Stimulated activated naive CD4-positive, alpha-beta T cell treated with Interleukin-2 at 50 U/mL for 16 hours (primary cell): ENCODE results near the gene LIN37.
"Not testable (repeated sequence)": the region's sequence is repeated elsewhere in the genome, so short reads cannot be mapped to it uniquely, and the experiment has no call there.

Experiments
- DNase-seq: peaks from one replicate; lab custom pipeline; 2025; lab: John Stamatoyannopoulos, UW

The LIN37 gene

DNA sequence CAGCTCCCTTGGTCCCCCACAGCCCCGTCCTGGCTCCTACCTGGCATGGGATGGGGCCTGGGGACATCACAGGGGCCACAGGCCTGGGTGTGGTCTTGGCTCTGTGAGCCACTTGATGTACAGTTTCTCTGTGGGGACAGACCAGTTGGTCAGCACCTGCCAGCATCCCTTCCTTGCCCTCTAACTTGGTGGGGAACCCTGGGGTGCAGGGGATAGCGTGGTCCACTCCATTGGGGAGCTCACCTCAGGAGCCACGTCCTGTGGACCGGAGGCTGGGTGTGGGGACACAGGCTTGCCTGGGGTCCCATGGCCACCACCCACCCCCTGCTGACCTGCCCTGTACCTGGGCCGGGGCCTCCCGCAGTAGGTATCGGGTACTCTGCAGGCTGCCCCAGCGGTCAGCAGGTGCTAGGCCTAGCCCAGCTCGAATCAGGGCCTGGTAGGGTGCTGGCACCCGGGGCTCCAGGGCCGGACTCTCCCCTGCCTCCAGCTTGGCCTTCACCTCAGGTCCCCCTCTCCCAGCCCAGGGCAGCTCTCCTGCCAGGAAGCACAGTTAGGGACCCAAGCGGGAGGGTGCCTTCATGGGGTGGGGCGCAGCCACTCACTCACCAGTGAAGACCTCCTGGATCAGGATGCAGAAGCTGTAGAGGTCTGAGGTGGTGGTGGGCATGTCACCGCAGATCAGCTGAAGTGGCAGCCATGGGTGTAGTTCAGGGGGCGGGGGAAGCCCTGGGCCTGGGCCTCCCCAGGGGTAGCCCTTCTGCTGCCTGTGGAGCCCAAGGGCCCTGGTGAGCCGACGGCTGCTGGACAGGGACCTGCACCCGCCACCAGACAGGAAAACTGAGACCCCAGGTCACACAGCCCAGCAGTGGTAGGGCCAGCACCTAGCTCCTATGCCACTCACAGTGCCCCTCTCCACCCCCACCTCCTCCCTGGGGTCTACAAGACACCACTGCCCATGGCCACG is 41.9 kb downstream of the LIN37 start:
- no peak for DNase-seq

DNA sequence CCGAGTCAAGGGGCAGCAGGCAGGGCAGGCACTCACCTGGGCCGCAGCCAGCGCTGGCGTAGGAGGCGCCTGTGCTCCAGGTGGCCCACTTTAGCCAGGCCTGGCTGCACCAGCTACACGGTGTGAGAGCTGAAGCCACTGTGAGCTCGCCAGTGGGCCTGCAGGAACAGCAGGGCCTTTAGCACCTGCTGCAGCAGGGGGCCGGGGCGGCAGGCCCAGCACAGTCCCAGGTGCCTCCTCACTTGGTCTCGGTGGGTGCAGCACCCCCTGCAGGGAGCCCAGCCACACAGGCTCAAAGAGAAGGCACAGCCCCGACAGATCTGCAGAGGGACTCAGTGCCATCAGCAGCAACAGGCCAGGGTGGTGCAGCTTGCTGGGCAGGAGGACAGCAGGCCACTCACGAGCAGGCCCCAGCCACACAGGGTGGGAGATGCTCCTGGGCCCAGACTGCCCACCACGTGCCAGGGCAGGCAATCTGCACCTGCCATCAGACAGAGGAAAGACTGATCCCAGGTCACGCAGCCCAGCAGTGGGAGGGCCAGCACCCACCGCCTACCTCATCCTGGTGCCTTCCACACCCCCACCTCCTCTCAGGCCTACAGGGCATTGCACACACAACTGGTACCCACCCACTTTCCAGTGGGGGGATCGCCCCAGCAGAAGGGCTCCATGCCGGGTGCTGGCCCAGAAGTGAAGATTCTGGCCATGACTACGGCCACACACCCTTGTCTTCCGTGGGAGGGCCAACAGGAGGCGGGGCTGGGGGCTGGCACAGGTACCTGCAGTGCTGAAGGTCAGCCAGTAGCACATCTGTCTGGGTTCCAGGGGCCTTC is 42.8 kb downstream of the LIN37 start:
- no peak for DNase-seq

DNA sequence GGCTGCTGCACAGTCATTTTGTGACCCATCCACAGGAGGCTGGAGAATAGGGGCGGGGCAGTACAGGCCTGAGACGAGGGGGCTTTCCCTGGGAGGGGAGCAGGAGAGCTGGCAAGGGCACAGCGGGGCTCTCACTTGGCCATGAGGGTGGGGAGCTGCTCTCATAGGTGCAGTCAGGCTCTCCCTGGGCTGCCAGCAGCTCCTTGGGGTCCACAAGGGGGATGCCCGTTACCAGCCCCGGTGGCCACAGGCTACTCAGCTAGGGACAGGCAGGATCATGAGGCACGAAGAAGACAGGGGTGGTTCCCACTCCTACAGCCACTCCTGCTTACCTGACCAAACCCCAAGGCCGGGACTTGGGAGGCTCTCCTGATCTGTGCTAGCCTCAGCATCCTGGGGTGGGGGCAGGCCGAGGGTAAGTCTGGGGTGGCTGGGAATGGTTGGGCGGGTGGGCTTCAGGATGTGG is 43.5 kb downstream of the LIN37 start:
- no peak for DNase-seq

DNA sequence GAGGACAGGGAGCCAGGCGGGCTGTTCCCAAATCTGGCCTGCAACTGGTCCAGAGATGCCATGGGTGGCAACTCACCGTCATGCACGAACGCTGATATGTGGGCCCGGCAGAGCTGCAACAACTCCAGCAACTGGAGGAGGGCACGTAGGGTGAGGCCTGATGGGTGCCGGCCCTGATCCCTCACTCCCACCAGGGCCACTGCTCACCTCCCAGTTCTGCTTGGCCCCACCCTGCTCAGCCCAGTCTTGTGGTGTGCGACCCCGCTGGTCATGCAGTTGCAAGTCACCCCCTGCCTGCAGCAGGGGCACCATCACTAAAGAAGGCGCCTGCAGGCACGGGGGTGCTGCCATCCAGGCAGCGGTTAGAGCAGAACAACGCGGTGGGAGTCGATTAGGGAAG is 43.9 kb downstream of the LIN37 start:
- DNase-seq: no peak

DNA sequence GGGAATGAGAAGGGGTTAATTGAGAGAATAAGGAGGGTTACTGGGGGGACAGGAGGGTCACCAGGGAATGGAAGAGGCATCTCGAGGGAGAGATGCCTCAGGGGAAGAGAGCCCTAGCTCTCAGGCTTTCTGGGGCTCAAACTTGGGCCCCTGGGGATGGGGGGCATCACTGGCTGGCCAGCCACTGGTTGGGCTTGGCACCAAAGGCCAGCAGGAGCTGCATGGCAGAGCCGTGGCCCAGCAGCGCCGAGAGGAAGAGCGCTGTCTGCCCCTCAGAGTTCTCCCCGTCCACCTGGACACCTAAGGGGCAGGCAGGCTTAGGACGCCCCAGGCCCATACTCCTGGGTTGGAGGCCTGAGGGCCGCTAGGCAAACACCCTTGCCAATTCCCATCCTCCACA is 44.5 kb downstream of the LIN37 start:
- DNase-seq: no peak

DNA sequence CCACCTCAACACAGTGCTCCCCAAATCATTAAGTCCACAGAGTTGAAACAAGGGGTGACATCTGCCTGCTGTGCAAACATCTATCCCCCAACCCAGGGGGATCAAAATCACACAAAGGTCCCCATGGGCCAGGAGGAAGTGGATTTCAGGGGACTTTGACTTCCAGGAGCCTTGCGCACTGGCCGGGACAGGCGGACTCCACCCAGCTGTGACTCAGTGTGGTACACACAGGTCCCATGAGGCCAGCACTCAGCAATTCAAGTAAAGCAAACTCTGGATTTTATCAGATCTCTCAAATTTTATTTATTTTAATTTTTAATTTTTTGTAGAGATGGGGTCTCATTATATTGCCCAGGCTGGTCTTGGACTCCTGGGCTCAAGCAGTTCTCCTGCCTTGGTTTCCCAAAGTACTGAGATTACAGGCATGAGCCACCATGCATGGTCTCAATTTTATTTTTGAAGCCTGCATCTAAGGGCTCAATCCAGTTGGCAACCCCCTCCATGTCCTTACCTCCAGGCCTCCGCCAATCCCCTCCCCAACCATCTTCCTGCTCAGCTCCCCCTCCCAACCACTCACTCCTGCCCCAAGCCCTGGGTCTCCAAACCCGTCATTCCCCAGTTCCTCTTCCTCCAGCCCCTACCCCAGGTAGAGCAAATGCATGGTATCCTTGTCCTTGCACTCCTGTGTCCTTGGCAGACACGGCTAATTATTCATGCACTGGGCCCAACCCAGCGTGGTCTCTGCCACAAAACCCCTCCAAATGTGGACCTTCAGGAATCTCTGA is 45.2 kb downstream of the LIN37 start:
- DNase-seq: no peak

DNA sequence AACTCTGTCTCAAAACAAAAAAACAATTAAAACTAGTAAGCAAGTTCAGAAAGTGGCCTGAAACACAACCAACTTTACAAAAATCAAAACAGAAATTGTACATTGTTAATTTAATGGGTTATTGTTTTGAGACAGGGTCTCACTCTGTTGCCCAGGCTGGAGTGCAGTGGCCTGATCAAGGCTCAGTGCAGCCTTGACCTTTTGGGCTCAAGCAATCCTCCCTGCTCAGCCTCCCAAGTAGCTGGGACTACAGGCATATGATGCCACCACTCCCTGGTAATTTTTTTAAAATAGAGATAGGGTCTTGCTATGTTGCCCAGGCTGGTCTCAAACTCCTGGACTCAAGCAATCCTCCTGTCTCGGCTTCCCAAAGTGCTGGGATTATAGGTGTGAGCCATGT is 47.2 kb downstream of the LIN37 start:
- not testable (repeated sequence) for DNase-seq

DNA sequence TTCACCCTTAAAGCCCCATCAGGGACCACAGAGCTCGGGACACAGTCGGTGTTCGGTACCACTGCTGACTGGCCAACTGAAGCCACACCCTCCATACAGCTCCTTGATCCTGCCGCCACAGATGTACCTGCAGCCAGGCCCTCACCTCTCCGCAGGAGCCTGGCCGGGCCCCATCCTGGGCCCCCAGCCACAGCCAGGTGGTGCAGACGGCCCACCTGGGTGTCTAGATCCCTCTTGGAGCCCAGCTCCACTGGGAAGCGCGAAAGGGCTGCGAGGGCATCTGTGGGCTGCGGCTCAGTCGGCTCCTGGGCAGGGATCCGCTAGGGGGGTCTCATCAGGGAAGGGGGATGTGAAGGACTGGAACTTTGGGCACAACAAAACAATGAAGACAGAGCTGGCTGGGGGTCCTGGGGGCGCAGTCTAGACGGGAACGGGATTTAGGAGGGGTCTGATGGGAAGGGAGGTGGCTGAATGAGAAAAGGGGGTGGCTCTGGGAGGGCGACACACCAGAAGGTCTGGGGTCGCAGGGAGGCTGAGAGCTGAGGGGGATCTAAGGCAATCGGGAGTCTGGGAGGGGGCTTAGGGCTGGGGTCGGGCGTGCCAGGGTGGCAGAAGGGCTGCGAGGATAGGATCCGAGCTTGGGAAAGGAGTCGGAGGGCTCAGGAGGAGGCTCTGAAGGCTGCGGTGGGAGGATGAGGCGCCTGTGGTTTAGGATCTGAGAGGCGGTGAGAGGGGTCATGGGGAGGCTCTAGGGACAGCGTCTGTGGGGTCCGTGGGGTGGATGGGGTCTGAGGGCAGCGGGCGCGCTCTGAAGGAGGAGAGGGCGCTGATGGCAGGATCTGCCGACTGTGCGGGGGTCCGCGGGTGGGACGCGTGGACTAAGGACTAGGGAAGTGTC is 48.5 kb downstream of the LIN37 start:
- no peak for DNase-seq

DNA sequence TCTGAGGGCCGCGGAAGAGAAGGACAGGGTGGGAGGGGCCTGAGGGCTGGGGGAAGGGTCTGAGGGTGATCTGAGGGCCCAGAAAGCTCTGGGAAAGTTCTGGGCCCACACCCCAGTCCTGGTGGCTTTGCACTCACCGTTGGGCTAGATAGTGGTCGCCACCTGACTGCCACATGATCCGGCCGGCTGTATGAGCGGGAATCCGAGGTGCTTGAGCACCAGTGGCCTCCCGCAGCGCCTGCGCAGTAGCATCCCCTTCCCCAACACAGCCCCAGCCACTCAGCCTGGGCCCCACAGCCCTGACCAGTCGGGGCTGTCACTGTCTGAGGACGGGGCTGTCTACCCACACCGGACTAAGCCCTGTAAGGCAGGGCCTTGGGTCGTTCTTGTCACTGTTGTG is 49.3 kb downstream of the LIN37 start:
- no peak for DNase-seq

DNA sequence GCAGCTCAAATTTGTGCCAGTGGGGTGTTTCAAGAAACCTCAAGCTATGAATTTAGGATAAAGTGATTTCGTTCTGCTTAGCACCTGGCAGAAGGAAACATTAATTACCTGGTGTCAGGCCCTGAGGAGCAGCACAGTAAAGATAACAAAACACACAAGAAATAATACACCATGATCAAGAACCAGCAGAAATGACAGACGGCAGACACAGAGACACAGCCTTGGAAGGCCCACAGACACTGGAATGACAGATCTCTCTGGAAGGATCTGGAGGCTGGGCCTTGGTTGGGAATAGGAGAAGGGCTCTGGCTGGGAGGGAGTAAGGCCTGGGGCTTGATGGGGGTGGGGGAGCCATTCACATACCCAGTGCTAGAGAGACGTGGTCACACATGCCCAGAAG is 53.5 kb downstream of the LIN37 start:
- DNase-seq: no peak
